Measurements from ENCODE around the gene CIB2. TPM values are rescaled to one million over a fixed set of nuclear protein-coding genes. Genes with fewer than 3 reads are reported as not detected.
A peak's percentile ranks its signal among the peaks of the same experiment; 100 is the strongest.

Gene CIB2
- total and polyA plus RNA-seq, 3 donors from 2014 or later = 24.9 to 43.6 (median 34.3) TPM

DNA sequence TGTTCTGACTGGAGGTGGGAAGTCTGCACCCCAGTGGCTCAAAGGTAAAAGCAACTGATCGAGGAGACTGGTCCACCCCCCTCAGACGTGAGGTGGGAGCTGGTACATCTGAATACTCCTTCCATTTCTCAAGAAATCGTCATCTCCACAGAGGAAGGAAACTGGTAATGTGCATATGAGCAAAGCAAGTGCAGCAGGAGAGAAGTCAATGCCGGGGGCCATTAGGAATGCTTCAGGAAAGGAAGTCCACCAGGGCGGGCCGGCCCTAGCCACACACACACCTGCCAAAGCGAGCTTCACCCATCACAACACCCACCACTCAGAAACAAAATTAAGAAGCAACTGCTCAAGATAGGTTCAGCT, 62.2 kb downstream of the CIB2 start:
- no peak for TF ChIP-seq CTCF (IDR thresholded peaks at IDR 0.05)
- no peak for TF ChIP-seq POLR2A (IDR thresholded peaks at IDR 0.05)
- H3K27ac ChIP-seq = peak overlapping the region; percentile 46 to 55
- intact Hi-C loops (cut with DNase I; ENCODE audit: low total_unique reads) = loop anchor here (10.0 kb wide), 1 partner anchor 64 kb away; no protein-coding TSS in a partner anchor
- H3K36me3 ChIP-seq (ENCODE audit: low read depth, missing control alignments) = no peaks in the 10 kb centered on the region
- 68 to 72% methylated on average over 7 of the region's 7 CpGs for WGBS, 2 donors
- H3K4me1 ChIP-seq = peaks cover 73% of the 10 kb centered on the region
- no peaks in the 10 kb centered on the region for H3K9me3 ChIP-seq
- H3K4me3 ChIP-seq = no peak overlapping the region
- H3K27me3 ChIP-seq = no peaks in the 10 kb centered on the region
- DNase-seq = no peak

DNA sequence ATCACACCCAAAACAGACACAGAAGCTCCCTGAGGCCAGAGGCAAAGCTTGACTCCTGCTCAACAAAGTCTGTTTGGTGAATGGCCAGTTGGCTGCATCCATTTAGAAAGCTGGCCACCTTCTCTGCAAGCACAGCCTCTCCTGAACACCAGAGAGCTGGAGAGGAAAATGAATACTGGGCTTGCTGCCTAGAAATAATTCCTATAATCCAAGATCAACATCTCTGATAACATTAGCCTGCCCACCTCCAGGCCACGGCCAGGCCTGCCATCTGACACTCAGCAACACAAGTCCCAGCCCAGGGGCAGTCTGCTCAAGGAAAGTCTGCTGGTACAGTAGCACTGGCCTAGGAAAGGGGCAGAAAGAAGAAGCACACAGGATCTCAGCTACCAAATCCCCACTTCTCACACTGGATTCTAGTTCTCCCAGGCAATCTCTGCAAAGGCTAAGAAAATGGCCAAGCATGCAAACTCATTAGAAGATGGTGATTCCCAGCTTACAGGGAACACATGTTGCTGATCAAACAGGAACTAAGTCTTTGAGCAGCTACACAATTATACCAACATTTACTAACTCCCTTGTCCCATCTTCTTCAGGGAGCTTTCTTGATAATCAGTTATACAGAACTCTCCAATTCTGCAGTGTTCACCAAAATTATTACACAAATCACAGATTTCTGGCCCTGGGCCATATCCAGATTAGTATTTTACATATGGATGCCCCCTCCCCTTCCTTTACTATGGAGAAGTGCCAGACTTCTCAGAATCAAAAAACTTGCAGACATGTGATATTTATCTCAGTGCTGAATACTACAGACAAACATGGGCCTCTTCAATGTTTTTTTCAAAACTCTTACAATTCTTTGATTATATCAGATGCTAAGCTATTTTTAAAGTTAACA, 63.7 kb downstream of the CIB2 start:
- TF ChIP-seq CTCF (IDR thresholded peaks at IDR 0.05) (no peak), POLR2A (IDR thresholded peaks at IDR 0.05) (no peak)
- H3K9me3 ChIP-seq = no peaks in the 10 kb centered on the region
- WGBS, 2 donors = 36 to 40% methylated on average over 1 of the region's 1 CpG
- no peak for DNase-seq
- peaks cover 85% of the 10 kb centered on the region for H3K4me1 ChIP-seq
- no peaks in the 10 kb centered on the region for H3K36me3 ChIP-seq (ENCODE audit: low read depth, missing control alignments)
- peak overlapping the region; percentile 63 to 73 for H3K27ac ChIP-seq
- intact Hi-C loops (cut with DNase I; ENCODE audit: low total_unique reads) = loop anchor here (10.0 kb wide), 1 partner anchor 63 kb away; no protein-coding TSS in a partner anchor
- no peaks in the 10 kb centered on the region for H3K27me3 ChIP-seq
- H3K4me3 ChIP-seq = no peak overlapping the region

DNA sequence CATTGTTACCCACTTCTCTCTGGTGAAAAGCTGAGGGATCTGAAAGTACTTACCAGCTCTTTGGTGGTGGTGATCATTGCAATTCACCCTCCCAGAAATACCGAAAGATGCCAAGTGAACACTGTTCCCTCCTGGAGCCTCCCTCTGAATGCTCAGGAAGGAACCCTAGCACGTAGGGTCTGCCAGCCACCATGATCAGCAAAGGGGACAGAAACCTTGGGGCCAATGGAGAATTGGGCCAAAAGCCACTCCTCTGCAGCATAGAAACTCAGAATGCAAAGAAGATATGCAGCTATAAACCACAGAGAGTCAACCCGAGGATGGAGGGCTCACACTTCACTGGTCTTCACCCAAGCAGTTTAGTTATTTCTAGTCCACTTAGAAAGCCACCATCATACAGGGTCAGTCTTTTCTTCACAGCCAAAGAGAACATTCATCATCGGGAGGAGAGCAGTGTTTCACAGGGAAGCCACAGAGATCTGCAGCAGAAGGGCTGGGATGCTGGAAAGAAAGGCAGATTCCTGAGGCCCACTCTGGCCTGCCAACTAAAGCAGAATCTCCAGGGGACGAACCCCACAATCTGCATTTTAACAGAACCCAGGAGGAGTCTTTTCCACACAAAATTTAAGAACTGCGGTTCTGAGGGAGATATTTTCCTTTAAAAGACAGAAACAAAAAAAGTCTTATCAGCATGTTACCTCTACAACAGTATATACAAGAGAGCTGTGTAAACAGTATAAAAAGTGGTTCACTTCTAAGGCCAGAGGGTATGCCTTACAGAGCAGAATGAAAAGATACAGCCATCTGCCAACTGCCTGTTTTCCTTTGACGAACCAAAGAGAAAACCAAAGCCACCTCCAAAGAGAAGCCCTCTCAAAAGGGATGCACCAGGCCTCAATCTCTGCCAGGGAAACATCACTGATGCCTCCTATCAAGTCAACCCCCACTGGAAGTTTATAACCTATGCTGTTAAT, 65.0 kb downstream of the CIB2 start:
- peak overlapping the region; percentile 63 to 73 for H3K27ac ChIP-seq

More for the DNA sequence above, 65.0 kb downstream of the CIB2 start:
- intact Hi-C loops (cut with DNase I; ENCODE audit: low total_unique reads) = loop anchor here (2.0 to 10.0 kb wide), 2 partner anchors 41 to 61 kb away; no protein-coding TSS in a partner anchor
- Histone ChIP-seq H3K27me3 (no peaks in the 10 kb centered on the region), H3K4me3 (no peak overlapping the region), H3K36me3 (ENCODE audit: low read depth, missing control alignments) (no peaks in the 10 kb centered on the region), H3K9me3 (no peaks in the 10 kb centered on the region), H3K4me1 (peaks cover 86% of the 10 kb centered on the region)
- WGBS, 2 donors = 60 to 62% methylated on average over 7 of the region's 7 CpGs
- TF ChIP-seq POLR2A (IDR thresholded peaks at IDR 0.05) (no peak), CTCF (IDR thresholded peaks at IDR 0.05) (no peak)
- no peak for DNase-seq
